ENCODE data around the gene PRKCA.
A peak's percentile ranks its signal among the peaks of the same experiment; 100 is the strongest.

The PRKCA gene

GRCh38 chr17:66531851-66532295 lies 229.5 kb downstream of the PRKCA start:
- DNase-seq = no peak

DNA sequence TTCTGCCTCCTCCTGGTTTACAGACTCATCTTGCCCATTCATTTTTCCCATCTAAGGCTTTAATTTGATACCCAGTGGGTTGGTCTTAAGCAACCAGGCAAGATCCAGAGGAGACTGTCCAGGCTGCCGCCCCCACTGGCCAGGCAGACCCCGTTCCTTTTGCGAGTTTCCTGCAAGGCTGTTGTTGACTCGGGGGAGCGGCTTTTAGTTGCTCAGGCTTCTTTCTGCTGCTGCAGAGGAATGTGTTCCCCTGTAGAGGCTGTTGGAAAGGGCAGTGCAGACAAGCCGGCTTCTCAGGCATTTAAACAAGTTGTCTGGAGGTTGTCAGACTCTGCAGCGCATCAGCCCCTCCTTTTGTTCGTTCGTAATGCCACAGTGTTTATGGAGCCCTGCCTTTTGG lies 231.2 kb downstream of the PRKCA start:
- DNase-seq = peak; percentile 81

- DNase-seq = no peak
Observed at GRCh38 chr17:66533986-66534385, 231.6 kb downstream of the PRKCA start.

- no peak for DNase-seq
Observed at GRCh38 chr17:66535611-66536010, 233.2 kb downstream of the PRKCA start.

DNA sequence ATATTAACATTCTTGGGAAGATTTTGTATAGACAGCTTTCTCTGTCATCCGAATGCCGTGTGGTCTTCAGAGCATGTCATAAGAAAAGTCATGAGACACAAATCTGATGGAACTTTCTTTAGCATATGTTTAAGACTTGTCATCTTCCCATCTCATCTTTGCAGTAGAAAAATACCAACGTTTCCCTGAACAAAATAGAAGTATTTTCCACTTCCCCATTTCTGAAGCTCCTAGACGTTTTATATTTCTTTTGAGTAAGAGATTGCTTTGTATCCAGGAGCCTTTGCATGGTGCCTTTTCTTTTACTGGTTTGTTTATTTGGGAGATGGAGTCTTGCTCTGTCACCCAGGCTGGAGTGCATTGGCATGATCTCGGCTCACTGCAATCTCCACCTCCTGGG lies 235.1 kb downstream of the PRKCA start:
- DNase-seq = no peak

DNA sequence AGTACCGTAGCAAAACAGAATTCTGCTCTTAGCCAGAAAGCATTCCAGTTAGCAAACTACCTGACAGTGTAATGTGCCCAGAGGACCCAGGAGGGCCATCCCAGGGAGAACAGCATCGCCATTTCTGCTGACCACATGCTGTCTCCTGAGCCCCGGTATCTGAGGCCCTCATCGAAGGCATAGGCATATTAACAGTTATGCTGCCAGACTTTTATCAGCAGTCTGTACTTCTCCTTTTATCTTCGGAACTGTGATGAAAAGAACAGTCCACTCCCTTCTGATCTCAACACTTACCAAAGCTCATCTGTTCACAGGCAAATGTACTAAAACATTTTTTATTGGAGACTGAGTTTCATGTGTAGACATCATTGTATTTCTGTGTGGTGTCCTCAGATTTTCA lies 236.4 kb downstream of the PRKCA start:
- no peak for DNase-seq

DNA sequence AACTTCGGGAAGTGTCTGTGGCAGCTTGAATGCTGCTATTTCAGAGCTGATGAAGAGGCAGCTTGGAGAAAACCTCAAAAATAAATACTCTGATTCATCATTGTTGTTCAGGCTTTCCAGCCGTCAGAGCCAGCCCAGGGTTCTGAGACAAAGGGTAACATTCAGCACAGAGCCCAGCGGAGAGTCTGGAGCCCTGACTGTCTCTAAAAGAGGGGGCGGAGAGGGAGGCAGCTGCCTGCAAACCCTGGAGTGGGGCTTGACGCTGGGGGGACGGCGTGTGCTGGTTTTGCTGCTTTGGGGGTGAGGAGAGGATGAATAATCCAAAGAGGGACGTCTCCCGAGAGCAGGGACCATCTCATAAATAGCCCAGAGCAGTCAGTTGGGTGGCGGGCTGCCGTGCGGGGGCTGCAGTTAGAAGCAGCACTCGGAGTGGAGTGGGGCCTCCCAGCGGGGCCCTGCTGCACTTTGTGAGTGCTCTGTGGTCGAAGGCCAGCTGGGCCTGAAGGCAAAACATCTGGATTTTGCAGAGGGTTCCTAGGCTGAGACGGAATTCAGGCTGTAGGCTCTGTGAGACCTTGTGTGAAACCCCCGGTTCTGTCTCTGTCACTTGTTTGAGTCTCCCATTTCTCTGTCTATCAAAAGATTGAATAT lies 237.8 kb downstream of the PRKCA start:
- DNase-seq = no peak

GRCh38 chr17:66541461-66542128 lies 239.2 kb downstream of the PRKCA start:
- DNase-seq = no peak

DNA sequence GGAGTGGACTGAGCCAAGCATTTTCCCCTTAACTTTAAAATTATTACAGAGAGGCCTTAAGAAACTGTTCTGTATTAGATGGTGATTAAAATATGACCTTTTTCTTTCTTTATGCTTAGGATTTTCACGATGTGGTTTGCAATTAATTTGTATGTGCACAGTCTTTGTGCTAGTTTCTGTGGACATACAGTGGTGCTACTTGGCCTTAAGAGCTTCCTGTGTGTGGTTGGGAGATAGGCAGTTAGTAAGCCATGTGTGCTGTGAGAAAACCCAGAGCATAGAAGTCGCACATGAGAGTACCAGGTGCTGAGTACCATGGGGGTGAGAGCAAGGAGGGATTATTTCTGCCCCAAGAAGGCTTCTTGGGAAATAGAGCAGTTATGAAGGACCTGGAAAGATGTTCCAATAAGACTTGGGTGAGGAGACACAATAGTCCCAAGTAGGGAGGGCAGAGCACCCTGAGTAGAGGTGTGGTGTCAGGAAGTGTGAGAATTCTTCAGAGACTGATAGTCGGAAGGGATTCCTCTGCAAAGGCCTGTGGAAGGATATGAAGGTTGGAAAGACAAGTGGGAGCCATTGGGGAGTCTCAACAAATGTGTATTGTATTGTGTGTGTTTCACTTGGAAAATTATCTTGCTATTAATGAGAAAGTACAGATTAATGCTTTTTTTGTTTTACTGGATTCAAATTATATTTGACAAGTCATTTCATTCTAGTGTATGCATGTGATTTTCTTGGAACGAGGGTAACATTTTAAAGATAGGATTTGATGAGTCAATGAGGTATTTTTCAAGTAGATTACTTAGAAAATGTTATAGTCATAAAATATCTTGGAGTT lies 239.9 kb downstream of the PRKCA start:
- no peak for DNase-seq

GRCh38 chr17:66542967-66543520 lies 240.6 kb downstream of the PRKCA start:
- DNase-seq = no peak

- DNase-seq = no peak
Observed at GRCh38 chr17:66543526-66543925, 241.1 kb downstream of the PRKCA start.

DNA sequence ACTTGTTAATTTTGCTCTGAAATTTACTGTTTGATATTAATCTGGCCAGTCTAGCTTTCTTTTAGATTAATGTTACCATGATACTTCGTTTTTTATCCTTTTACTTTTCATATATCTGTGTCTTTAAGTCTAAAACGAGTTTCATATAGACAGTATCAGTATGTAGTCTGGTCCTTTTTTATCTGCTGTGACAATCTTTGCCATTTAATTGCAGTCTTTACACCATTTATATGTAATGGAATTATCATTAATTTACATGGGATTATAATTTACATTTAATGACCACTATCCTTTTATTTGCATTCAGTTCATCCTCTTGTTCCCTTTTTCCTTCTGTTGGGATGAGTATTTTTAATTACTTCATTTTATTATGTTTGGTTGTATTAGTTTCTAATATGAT lies 243.5 kb downstream of the PRKCA start:
- no peak for DNase-seq

GRCh38 chr17:66547151-66547865 lies 244.9 kb downstream of the PRKCA start:
- no peak for DNase-seq

DNA sequence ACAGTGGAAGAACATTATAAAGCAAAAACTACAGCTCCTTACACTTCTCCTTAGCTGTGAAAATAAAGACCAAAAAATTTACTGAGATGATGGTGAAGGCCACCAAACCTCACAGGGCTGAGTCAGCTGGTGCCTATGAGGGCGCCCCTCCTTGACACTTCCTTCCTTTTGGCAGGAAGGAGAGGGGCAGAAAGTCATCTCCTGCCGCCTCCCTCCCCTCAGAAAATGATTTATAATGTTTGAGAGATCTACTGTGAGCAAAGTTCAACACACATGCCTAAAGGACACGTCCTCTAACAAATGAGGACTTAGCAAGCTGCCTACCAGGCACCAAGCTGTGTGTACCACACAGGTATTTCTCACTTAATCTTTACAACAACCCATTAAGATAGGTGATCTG lies 245.7 kb downstream of the PRKCA start:
- no peak for DNase-seq

DNA sequence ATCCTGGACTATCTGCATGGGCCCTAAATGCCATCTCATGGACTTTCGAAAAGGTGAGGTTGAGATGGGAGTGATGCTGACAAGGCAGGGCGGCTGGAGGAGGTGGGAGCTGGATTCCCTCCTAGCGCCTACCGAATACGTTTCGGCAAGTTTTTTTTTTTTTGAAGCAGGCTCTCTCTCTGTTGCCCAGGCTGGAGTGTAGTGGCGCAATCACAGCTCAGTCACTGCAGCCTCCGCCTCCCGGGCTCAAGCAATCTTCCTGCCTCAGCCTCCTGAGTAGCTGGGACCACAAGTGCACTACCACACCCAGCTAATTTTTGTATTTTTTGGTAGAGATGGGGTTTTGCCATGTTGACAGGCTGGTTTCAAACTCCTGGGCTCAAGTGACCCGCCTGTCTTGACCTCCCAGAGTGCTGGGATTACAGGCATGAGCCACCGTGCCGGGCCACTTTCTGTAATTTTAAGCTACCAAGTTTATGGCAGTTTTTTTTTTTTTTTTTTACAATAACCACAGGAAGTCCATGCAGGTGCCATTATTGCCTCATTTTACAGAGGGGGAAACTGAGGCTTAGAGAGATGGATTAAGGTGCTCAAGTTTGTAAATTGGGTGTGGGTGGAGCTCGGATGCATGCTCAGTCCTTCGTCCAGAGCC lies 246.4 kb downstream of the PRKCA start:
- no peak for DNase-seq

DNA sequence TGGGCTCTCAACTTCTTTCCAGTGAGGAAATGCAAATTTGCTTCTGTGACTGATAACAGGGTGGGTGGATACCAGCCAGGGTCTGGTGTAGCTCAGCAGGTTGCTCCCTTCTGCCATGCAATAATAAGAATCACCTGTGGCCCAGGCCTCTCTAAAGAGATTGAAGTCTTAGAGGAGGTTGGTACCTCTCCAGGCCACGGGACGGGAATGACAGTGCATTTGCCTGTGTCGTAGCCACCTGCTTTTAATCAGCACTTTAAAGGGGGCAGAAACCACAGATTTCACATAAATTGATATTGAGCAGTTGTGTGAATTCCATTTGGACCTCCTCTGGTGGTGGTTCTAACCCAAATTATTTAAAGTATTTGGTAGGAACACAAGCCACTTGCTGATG lies 246.9 kb downstream of the PRKCA start:
- DNase-seq = peak; percentile 15

- DNase-seq = no peak
Observed at GRCh38 chr17:66549731-66550207, 247.4 kb downstream of the PRKCA start.

DNA sequence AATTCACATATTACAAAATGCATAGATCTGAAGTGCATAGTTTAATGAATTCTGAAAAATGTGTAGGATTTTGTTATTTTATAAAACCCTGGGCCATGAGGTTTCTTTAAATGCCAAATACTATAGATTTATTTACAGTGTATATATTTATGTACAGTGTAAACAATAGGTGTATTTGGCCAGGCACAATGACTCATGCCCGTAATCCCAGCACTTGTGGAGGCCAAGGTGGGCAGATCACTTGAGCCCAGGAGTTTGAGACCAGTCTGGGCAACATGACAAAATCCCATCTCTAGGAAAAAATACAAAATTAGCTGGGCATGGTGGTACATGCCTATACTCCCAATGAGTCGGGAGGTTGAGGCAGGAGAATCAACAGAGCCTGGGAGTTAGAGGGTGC lies 249.4 kb downstream of the PRKCA start:
- no peak for DNase-seq

DNA sequence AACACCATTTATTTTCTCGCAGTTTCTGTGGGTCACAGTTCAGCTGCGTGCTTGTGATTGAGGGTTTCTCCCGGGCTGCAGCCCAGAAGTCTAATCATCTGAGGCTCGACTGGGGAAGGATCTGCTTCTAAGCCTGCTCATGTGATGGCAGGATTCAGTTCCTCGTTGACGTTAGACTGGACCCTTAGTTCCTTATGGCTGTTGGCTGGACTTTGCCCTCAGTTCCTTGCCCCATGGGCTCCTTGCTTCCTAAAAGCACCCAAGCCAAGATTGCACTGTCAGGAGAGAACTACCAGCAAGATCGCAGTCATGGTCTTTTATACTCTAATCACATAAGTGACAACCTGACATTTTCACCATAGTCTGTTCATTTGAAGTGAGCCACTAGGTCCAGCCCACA lies 250.0 kb downstream of the PRKCA start:
- DNase-seq = no peak

GRCh38 chr17:66555605-66556004 lies 253.2 kb downstream of the PRKCA start:
- DNase-seq = no peak

GRCh38 chr17:66557200-66557599 lies 254.8 kb downstream of the PRKCA start:
- no peak for DNase-seq

DNA sequence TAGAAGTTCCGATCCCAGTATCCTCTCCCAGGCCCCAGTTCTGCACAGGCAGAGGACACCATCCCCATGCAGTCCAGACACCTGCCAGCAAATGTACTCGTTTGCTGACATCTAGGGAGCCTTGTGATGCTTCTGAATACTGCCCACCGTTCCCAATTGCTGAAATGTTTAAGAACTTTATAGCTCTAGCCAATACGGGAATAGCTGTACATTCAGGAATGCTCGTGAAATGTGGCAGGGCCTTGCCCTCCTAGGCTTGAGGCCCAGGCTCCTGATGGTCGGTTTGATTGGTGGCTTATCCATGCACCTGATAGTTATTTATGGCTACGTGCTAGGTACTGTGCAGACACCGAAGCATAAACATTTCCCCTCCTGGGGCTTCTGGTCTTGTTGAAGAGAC lies 255.5 kb downstream of the PRKCA start:
- no peak for DNase-seq

All from NCI-H526 treated with DMSO at 0.1 percent for 48 hours (cell line).